Cardiac muscle cell (in vitro differentiated cells and primary cell): ENCODE data around the gene AP1G2. TPM values are rescaled to one million over a fixed set of nuclear protein-coding genes. Genes with fewer than 3 reads are reported as not detected.

ENCODE experiments used
- DNase-seq, 2 donors: peaks; one replicate each; pipeline versions ENCODE4 v3.0.0 to v3.0.0-alpha.2; 2010 to 2017; ENCODE audit warnings: low read depth in 1 of 2, low spot score in 1 of 2
- H3K27ac ChIP-seq: fragments of 200-600 bp; sonication (generic); 2 replicates; pipeline ENCODE4 v1.5.1; 2016
- H3K27me3 ChIP-seq: fragments of 200-600 bp; sonication (generic); 2 replicates; pipeline ENCODE4 v1.6.0; 2016; ENCODE audit warnings: control low read depth
- H3K36me3 ChIP-seq: fragments of 200-600 bp; sonication (generic); 2 replicates; pipeline ENCODE4 v1.5.1; 2016; ENCODE audit warnings: control low read depth
- H3K4me1 ChIP-seq: fragments of 200-600 bp; sonication (generic); 2 replicates; pipeline ENCODE4 v1.8.1; 2017; ENCODE audit warnings: low read depth, mild to moderate bottlenecking, mixed run types
- H3K4me3 ChIP-seq: fragments of 200-600 bp; sonication (generic); 2 replicates; pipeline ENCODE4 v1.5.1; 2016; ENCODE audit warnings: mild to moderate bottlenecking
- H3K9me3 ChIP-seq: fragments of 200-600 bp; sonication (generic); 2 replicates; pipeline ENCODE4 v1.5.1; 2017; ENCODE audit warnings: low read depth, mild to moderate bottlenecking, control low read depth
- CTCF ChIP-seq: IDR thresholded peaks from 2 replicates; pipeline ENCODE4 v1.5.1; 2012; ENCODE audit warnings: low read depth, mild to moderate bottlenecking, low read length
- polyA plus RNA-seq: library from polyadenylated mRNA; unstranded; fragments of >200 nt; fragmentation: Nextera tagmentation; extraction: Ambion mirVana; gene quantifications from 2 replicates; pipeline ENCODE4 v1.2.1, GENCODE V29; 2016
- total RNA-seq: library from RNA; depleted of rRNA; stranded (reverse); fragments of >200 nt; gene quantifications from 2 replicates; pipeline ENCODE4 v1.2.3, GENCODE V29; 2016

AP1G2 gene
- total and polyA plus RNA-seq, 2 experiments from 2014 or later = 123 to 141 TPM

GRCh38 chr14:23577710-23578392 lies 10.3 kb upstream of the AP1G2 start:
- Histone ChIP-seq H3K27me3 (peaks cover 53% of the 10 kb centered on the region), H3K36me3 (no peaks in the 10 kb centered on the region), H3K4me1 (peaks cover 5% of the 10 kb centered on the region), H3K9me3 (no peaks in the 10 kb centered on the region), H3K4me3 (peak overlapping the region; percentile 23), H3K27ac (no peak overlapping the region)
- no peak for TF ChIP-seq CTCF
- DNase-seq = no peak

DNA sequence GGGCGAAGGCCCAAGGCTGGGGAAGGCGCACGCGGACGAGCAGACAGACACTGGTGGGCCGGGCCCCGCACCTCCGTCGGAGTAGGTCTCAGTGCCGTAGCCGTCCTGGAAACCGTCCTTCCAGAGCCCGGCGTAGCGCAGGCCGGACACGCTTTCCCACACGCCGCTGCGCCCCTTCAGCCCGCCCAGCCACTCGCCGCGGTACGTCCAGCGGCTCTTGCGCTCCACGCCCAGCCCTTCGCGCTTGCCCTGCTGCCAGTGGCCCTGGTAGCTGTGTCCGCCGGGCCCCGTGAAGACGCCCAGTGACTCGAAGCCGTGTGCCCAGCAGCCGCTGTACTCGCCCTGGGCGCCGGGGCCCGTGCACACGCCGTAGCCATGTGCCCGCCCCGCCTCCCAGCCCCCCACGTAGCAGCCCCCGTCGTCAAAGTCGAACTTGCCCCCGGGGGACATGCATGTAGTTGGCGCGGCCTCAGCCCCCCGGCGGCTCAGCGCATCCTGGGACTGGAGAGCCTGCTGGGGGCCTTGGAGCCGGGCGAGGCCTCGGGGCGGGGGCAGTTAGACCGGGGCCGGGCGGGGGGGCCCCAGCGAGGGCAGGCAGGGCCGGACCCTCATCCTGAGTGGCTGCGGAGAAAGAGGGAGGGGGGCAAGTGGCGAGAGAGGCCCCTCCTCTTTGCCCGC lies 9.6 kb upstream of the AP1G2 start:
- H3K36me3 ChIP-seq = no peaks in the 10 kb centered on the region
- H3K27me3 ChIP-seq = peaks cover 53% of the 10 kb centered on the region
- H3K9me3 ChIP-seq = no peaks in the 10 kb centered on the region
- no peak for TF ChIP-seq CTCF
- DNase-seq = peak; percentile 44 to 52
- no peak overlapping the region for H3K27ac ChIP-seq
- H3K4me1 ChIP-seq = peaks cover 5% of the 10 kb centered on the region
- peak overlapping the region; percentile 23 for H3K4me3 ChIP-seq

DNA sequence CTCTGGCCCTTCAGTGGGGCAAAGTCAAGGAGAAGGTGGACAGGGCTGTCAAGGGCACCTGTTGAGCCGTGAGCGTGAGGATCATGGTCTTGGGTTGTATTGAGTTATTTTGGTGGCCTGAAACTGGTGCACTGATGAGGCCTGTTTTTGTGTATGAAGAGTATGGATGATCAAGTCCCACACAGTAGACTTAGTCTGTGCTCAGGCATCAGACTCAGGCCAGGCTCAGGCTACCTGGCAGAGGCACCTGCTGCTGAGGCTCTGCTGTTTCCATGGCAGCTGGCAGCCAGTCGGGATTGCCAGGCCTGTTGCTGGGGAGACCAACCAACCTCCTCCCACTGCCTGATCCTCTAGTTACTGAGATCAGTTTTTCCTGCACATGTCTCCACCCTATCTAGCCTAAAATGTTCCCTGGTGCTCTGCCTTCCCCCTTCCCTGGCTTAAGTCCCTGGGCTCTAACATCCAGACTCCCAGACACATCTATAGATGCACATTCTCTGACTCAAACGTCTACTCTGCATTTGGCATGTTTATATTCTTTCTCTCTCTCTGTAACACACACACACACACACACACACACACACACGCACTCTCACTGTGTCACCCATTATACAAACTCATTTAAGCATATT lies 5.9 kb upstream of the AP1G2 start:
- DNase-seq = no peak
- Histone ChIP-seq H3K27ac (no peak overlapping the region), H3K27me3 (peaks cover 38% of the 10 kb centered on the region), H3K4me1 (peaks cover 6% of the 10 kb centered on the region), H3K9me3 (no peaks in the 10 kb centered on the region), H3K36me3 (no peaks in the 10 kb centered on the region), H3K4me3 (no peak overlapping the region)
- TF ChIP-seq CTCF = no peak

- Histone ChIP-seq H3K4me3 (no peak overlapping the region), H3K9me3 (no peaks in the 10 kb centered on the region), H3K27ac (no peak overlapping the region), H3K27me3 (peaks cover 31% of the 10 kb centered on the region), H3K36me3 (no peaks in the 10 kb centered on the region), H3K4me1 (peaks cover 13% of the 10 kb centered on the region)
- DNase-seq = no peak
- TF ChIP-seq CTCF = no peak
Measured at GRCh38 chr14:23572836-23573235, 5.2 kb upstream of the AP1G2 start.

DNA sequence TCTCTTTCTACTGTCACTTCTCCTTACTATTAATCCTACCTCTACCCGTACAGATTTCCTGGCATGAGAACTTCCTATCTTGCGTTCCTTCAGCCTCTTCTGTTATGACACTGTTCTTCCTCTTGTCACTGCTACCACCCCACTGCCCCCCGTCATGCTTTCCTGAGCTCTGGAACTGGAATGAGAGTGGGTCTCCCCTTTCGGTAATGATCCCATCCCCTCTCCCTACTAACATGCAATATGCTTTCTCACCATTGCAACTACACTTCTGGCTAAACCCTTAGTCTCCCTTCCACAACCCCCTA lies 4.9 kb upstream of the AP1G2 start:
- DNase-seq = no peak
- peaks cover 27% of the 10 kb centered on the region for H3K27me3 ChIP-seq
- peaks cover 13% of the 10 kb centered on the region for H3K4me1 ChIP-seq
- no peaks in the 10 kb centered on the region for H3K36me3 ChIP-seq
- H3K4me3 ChIP-seq = no peak overlapping the region
- H3K27ac ChIP-seq = no peak overlapping the region
- H3K9me3 ChIP-seq = no peaks in the 10 kb centered on the region
- TF ChIP-seq CTCF = no peak
